ENCODE data around the gene AGBL4. TPM values are rescaled to one million over a fixed set of nuclear protein-coding genes. Genes with fewer than 3 reads are reported as not detected.

AGBL4 gene
- total and polyA plus RNA-seq, 7 donors = 0.01 to 0.05 TPM; not detected in 5

DNA sequence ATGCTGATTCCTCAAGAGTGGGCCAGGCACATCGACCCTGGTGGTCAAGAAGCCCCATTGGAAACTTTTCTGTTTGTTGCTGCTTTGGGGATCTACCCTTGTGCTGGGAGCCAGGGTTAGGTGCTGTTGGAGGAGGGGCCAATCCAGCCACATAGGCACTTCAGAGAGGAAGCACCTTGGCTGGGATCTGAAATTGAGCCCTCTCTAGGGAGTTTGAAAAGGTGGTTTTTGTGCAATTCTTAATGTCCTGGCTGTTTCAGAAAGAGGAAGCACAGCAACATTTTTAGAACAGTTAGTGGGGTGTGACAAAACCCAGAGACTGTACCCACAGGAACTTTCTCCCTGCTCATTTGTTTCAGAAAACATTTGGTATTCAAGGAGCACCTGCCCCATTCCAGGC lies 1229.9 kb downstream of the AGBL4 start:
- DNase-seq = no peak
- no peak for ATAC-seq
- 58 to 70% (median 69%) methylated on average over 1 of the region's 1 CpG for WGBS, 3 donors
- no peak overlapping the region for H3K4me3 ChIP-seq
- TF ChIP-seq, protein P1, sequence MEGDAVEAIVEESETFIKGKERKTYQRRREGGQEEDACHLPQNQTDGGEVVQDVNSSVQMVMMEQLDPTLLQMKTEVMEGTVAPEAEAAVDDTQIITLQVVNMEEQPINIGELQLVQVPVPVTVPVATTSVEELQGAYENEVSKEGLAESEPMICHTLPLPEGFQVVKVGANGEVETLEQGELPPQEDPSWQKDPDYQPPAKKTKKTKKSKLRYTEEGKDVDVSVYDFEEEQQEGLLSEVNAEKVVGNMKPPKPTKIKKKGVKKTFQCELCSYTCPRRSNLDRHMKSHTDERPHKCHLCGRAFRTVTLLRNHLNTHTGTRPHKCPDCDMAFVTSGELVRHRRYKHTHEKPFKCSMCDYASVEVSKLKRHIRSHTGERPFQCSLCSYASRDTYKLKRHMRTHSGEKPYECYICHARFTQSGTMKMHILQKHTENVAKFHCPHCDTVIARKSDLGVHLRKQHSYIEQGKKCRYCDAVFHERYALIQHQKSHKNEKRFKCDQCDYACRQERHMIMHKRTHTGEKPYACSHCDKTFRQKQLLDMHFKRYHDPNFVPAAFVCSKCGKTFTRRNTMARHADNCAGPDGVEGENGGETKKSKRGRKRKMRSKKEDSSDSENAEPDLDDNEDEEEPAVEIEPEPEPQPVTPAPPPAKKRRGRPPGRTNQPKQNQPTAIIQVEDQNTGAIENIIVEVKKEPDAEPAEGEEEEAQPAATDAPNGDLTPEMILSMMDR (IDR thresholded peaks at IDR 0.05) = no peak
- intact Hi-C loops (cut with DNase I) = no loop called here
- no peaks in the 10 kb centered on the region for H3K4me1 ChIP-seq
- no peak overlapping the region for H3K27ac ChIP-seq
- no peaks in the 10 kb centered on the region for H3K36me3 ChIP-seq (ENCODE audit: insufficient read depth in 1 of 2, low read depth in 1 of 2)
- H3K27me3 ChIP-seq (ENCODE audit: insufficient read depth in 3 of 3, low read length in 2 of 3) = peaks cover 0 to 4% (median 0%) of the 10 kb centered on the region in 3 donors
- H3K9me3 ChIP-seq = no peaks in the 10 kb centered on the region

DNA sequence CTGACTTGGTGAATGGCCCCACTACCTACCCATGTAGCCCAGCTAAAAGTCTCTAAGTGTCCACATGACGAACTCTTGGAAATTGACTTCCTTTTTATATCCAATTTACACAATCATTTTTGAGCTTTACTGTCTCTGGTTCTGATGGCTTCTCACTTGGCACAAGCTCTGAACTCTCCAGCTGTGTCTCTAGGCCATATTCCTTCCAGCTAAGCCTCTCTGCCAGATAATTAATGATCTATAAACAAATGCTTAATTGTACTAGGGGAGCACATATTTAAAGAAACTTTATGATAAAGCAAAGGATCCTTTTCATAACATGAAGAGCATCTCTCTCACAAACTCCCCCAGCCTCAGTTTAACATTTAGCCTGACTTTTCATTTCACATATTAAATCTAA lies 1230.8 kb downstream of the AGBL4 start:
- no peak for DNase-seq
- Histone ChIP-seq H3K36me3 (ENCODE audit: insufficient read depth in 1 of 2, low read depth in 1 of 2) (no peaks in the 10 kb centered on the region), H3K4me3 (no peak overlapping the region), H3K27me3 (ENCODE audit: insufficient read depth in 3 of 3, low read length in 2 of 3) (peaks cover 0 to 4% (median 0%) of the 10 kb centered on the region in 3 donors), H3K27ac (no peak overlapping the region), H3K4me1 (no peaks in the 10 kb centered on the region), H3K9me3 (no peaks in the 10 kb centered on the region)
- TF ChIP-seq, protein P1 (IDR thresholded peaks at IDR 0.05) = no peak
- intact Hi-C loops (cut with DNase I) = no loop called here
- 30 to 43% (median 32%) methylated on average over 1 of the region's 1 CpG for WGBS, 3 donors
- ATAC-seq = no peak

DNA sequence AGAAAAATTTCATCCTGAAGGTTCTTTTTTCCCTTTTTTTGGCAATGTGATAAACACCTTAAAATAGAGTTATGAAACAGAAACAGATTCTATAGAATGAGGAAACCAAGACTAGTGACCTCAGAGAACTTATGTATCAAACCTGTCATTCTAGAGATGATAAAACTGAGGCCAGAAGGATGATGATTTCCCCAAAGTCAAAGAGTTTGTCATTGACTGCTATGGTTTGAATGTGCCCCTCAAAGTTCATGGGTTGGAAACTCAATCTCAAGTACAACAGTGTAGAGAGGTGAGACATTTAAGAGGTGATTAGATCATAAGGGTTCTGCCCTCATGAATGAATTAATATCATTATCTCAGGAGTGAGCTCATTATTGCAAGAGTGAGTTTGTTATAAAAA lies 1233.4 kb downstream of the AGBL4 start:
- TF ChIP-seq, protein P1 (IDR thresholded peaks at IDR 0.05) = no peak
- H3K36me3 ChIP-seq (ENCODE audit: insufficient read depth in 1 of 2, low read depth in 1 of 2) = no peaks in the 10 kb centered on the region
- no peak for DNase-seq
- intact Hi-C loops (cut with DNase I) = no loop called here
- no peak overlapping the region for H3K27ac ChIP-seq
- no peaks in the 10 kb centered on the region for H3K4me1 ChIP-seq
- H3K9me3 ChIP-seq = no peaks in the 10 kb centered on the region
- H3K27me3 ChIP-seq (ENCODE audit: insufficient read depth in 3 of 3, low read length in 2 of 3) = peaks cover 0 to 4% (median 0%) of the 10 kb centered on the region in 3 donors
- no peak overlapping the region for H3K4me3 ChIP-seq
- no peak for ATAC-seq

DNA sequence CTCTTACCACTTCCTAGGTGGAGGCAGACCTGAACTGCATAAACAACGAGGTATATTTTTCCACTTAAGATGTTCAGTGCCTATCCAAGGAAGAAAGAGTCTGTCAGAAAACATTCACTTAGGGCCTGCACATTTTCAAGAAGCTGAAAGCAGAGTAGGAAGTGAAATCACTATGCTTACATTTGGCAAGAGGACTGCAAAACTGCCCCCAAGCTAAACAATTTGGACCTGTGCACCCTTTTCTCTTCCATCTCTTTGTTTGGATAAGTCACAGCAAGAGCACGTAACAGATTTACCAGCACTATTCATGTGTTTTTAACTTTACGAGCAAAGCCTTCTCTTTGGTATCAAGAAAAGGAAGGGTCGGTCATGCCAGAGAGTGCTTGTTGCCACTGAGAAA lies 1233.9 kb downstream of the AGBL4 start:
- Histone ChIP-seq H3K27me3 (ENCODE audit: insufficient read depth in 3 of 3, low read length in 2 of 3) (peaks cover 0 to 4% (median 0%) of the 10 kb centered on the region in 3 donors), H3K36me3 (ENCODE audit: insufficient read depth in 1 of 2, low read depth in 1 of 2) (no peaks in the 10 kb centered on the region), H3K4me3 (no peak overlapping the region), H3K9me3 (no peaks in the 10 kb centered on the region), H3K4me1 (no peaks in the 10 kb centered on the region), H3K27ac (no peak overlapping the region)
- ATAC-seq = no peak
- TF ChIP-seq, protein P1 (IDR thresholded peaks at IDR 0.05) = no peak
- intact Hi-C loops (cut with DNase I) = no loop called here
- 74 to 86% (median 77%) methylated on average over 4 of the region's 4 CpGs for WGBS, 3 donors
- no peak for DNase-seq

DNA sequence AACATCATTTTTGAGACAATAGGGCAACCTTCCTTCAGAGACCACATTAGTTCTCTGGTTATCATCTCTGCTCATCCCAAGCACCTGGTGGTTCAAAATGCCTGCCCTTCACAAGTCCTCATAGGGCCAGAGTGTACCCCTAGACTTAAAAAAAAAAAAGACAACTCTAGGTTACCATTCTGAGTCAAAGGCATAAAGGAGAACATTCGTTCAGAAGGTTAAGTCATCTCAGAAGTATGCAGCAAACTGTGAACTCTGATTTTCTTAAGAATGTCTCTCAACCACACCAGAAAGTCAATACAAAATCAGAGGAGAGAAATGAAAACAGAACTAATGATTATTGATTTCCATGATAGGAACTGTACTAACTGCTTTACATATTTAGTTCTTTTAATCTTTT lies 1237.9 kb downstream of the AGBL4 start:
- TF ChIP-seq, protein P1 (IDR thresholded peaks at IDR 0.05) = no peak
- 76 to 88% (median 77%) methylated on average over 1 of the region's 1 CpG for WGBS, 3 donors
- no peaks in the 10 kb centered on the region for H3K4me1 ChIP-seq

More for the DNA sequence above, 1237.9 kb downstream of the AGBL4 start:
- peaks cover 0 to 2% (median 0%) of the 10 kb centered on the region in 3 donors for H3K27me3 ChIP-seq (ENCODE audit: insufficient read depth in 3 of 3, low read length in 2 of 3)
- no peaks in the 10 kb centered on the region for H3K36me3 ChIP-seq (ENCODE audit: insufficient read depth in 1 of 2, low read depth in 1 of 2)
- no peak for ATAC-seq
- H3K4me3 ChIP-seq = no peak overlapping the region
- intact Hi-C loops (cut with DNase I) = no loop called here
- DNase-seq = no peak
- no peaks in the 10 kb centered on the region for H3K9me3 ChIP-seq
- no peak overlapping the region for H3K27ac ChIP-seq

All from psoas muscle (tissue), 8 donors.